ENCODE results near the gene HERC4. TPM values are rescaled to one million over a fixed set of nuclear protein-coding genes. Genes with fewer than 3 reads are reported as not detected.
"Not testable (repeated sequence)": the region's sequence is repeated elsewhere in the genome, so short reads cannot be mapped to it uniquely, and the experiment has no call there.

HERC4 gene
- total RNA-seq, 1 experiment from 2014 or later: 57.4 TPM

- TF ChIP-seq EZH2 (IDR thresholded peaks at IDR 0.05; ENCODE audit: low read length, unreplicated experiment) (no peak), EZH2phosphoT487 (IDR thresholded peaks at IDR 0.05; ENCODE audit: borderline replicate concordance, low read length) (no peak), CTCF (conservative IDR thresholded peaks at IDR 0.05; ENCODE audit: low read depth, low read length) (no peak)
- Histone ChIP-seq H3K36me3 (ENCODE audit: low read depth, low read length) (peaks cover 66% of the 10 kb centered on the region), H3K79me2 (ENCODE audit: low read length) (no peaks in the 10 kb centered on the region), H3K27ac (ENCODE audit: low read length) (no peak overlapping the region), H2AFZ (ENCODE audit: low read length) (no peak overlapping the region), H3K9me2 (replicated peaks; ENCODE audit: low read length) (no peaks in the 10 kb centered on the region), H3K4me1 (ENCODE audit: insufficient read depth, low read length) (no peaks in the 10 kb centered on the region), H4K20me1 (ENCODE audit: low read length) (no peaks in the 10 kb centered on the region), H3K9me3 (ENCODE audit: low read length) (no peaks in the 10 kb centered on the region), H3F3A (ENCODE audit: low read length, unreplicated experiment) (peaks cover 10% of the 10 kb centered on the region), H3K4me2 (ENCODE audit: low read length) (no peak overlapping the region), H3K4me3 (ENCODE audit: low read length) (no peak overlapping the region), H3K27me3 (ENCODE audit: low read length) (no peaks in the 10 kb centered on the region), H3K9ac (ENCODE audit: low read length) (no peak overlapping the region)
- POLR2A ChIA-PET (ENCODE audit: unreplicated experiment): no interaction called here
- no TSS peak for BruUV-seq (replicated peaks)
- ATAC-seq (no peak), DNase-seq (no peak)
- CTCF ChIA-PET: no interaction called here
- intact Hi-C loops (cut with micrococcal nuclease): no loop called here
These were observed 85.0 kb downstream of the HERC4 start for GRCh38 chr10:67990093-67990492.

- POLR2A ChIA-PET (ENCODE audit: unreplicated experiment): no interaction called here
- Histone ChIP-seq H3K4me3 (ENCODE audit: low read length) (no peak overlapping the region), H3K27me3 (ENCODE audit: low read length) (no peaks in the 10 kb centered on the region), H3K4me1 (ENCODE audit: insufficient read depth, low read length) (no peaks in the 10 kb centered on the region), H3K79me2 (ENCODE audit: low read length) (no peaks in the 10 kb centered on the region), H4K20me1 (ENCODE audit: low read length) (no peaks in the 10 kb centered on the region), H3K4me2 (ENCODE audit: low read length) (no peak overlapping the region), H3K9me3 (ENCODE audit: low read length) (no peaks in the 10 kb centered on the region), H3F3A (ENCODE audit: low read length, unreplicated experiment) (peaks cover 10% of the 10 kb centered on the region), H2AFZ (ENCODE audit: low read length) (no peak overlapping the region), H3K27ac (ENCODE audit: low read length) (no peak overlapping the region), H3K9ac (ENCODE audit: low read length) (no peak overlapping the region), H3K9me2 (replicated peaks; ENCODE audit: low read length) (no peaks in the 10 kb centered on the region), H3K36me3 (ENCODE audit: low read depth, low read length) (peaks cover 66% of the 10 kb centered on the region)
- intact Hi-C loops (cut with micrococcal nuclease): no loop called here
- TF ChIP-seq EZH2phosphoT487 (IDR thresholded peaks at IDR 0.05; ENCODE audit: borderline replicate concordance, low read length) (no peak), CTCF (conservative IDR thresholded peaks at IDR 0.05; ENCODE audit: low read depth, low read length) (no peak), EZH2 (IDR thresholded peaks at IDR 0.05; ENCODE audit: low read length, unreplicated experiment) (no peak)
- ATAC-seq (no peak), DNase-seq (no peak)
- CTCF ChIA-PET: no interaction called here
- BruUV-seq (replicated peaks): no TSS peak
These were observed 86.5 kb downstream of the HERC4 start for GRCh38 chr10:67988606-67989005.

- H3K27me3 ChIP-seq (ENCODE audit: low read length); BruUV-seq (replicated peaks); H4K20me1 ChIP-seq (ENCODE audit: low read length); H3K9me2 ChIP-seq (replicated peaks; ENCODE audit: low read length); H2AFZ ChIP-seq (ENCODE audit: low read length); POLR2A ChIA-PET (ENCODE audit: unreplicated experiment); DNase-seq; intact Hi-C loops (cut with micrococcal nuclease); H3K27ac ChIP-seq (ENCODE audit: low read length); H3K9me3 ChIP-seq (ENCODE audit: low read length); ATAC-seq; H3K4me1 ChIP-seq (ENCODE audit: insufficient read depth, low read length); H3K9ac ChIP-seq (ENCODE audit: low read length); H3F3A ChIP-seq (ENCODE audit: low read length, unreplicated experiment); CTCF ChIA-PET; H3K4me2 ChIP-seq (ENCODE audit: low read length); H3K4me3 ChIP-seq (ENCODE audit: low read length); H3K79me2 ChIP-seq (ENCODE audit: low read length): not testable (repeated sequence)
- H3K36me3 ChIP-seq (ENCODE audit: low read depth, low read length): peaks cover 58% of the 10 kb centered on the region
These were observed 92.5 kb downstream of the HERC4 start for GRCh38 chr10:67982603-67983002.

Measured in PC-3 (cell line).